ENCODE results near the gene HECA.
"Not testable (repeated sequence)": the region's sequence is repeated elsewhere in the genome, so short reads cannot be mapped to it uniquely, and the experiment has no call there.

Gene HECA

DNA sequence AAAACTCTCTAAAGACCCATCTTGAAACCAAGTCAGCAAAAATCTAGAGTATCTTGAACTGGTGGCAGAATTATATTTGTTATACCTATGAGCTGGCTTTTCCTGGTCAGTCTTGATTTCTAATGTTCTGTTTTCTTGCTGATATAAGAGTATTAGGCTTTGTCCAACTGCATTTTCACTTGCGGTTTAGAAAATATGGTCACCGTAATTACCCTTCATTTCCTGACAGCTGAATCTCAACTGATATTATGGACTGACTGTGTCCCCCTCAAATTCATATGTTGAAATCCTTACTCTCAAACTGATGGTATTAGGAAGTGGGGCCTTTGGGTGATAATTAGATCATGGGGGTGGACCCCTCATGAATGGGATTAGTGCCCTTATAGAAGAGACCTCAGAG, 84.9 kb downstream of the HECA start:
- DNase-seq, result no peak

GRCh38 chr6:139228387-139228786, 93.5 kb downstream of the HECA start:
- DNase-seq, result not testable (repeated sequence)
